RWPE1 (cell line): ENCODE data around the gene EPPIN.
"Not testable (repeated sequence)": the region's sequence is repeated elsewhere in the genome, so short reads cannot be mapped to it uniquely, and the experiment has no call there.

Source experiments
- CTCF ChIA-PET: fragments of 350-600 bp; sonication (Branson Sonifier 250); formaldehyde crosslinking; extraction: SDS; loops from one replicate; lab custom pipeline; 2021; lab: Yijun Ruan, JAX
- POLR2A ChIA-PET: fragments of 400-600 bp; formaldehyde crosslinking; extraction: SDS; loops from one replicate; lab custom pipeline; 2020; ENCODE audit warnings: antibody characterized with exemption; ENCODE audit not compliant: low non-redundant PET; lab: Yijun Ruan, JAX
- DNase-seq: peaks from one replicate; pipeline ENCODE4 v3.0.0; 2012; ENCODE audit warnings: low spot score
- H3K27ac ChIP-seq: fragments of 450-650 bp; 2 replicates; pipeline ENCODE4 v1.5.1; 2017
- TF ChIP-seq, protein P1 (sequence below): fragments of 450-650 bp; conservative IDR thresholded peaks from 2 replicates; pipeline ENCODE4 v1.5.1; 2017; ENCODE audit warnings: low read depth, mild to moderate bottlenecking

EPPIN gene

DNA sequence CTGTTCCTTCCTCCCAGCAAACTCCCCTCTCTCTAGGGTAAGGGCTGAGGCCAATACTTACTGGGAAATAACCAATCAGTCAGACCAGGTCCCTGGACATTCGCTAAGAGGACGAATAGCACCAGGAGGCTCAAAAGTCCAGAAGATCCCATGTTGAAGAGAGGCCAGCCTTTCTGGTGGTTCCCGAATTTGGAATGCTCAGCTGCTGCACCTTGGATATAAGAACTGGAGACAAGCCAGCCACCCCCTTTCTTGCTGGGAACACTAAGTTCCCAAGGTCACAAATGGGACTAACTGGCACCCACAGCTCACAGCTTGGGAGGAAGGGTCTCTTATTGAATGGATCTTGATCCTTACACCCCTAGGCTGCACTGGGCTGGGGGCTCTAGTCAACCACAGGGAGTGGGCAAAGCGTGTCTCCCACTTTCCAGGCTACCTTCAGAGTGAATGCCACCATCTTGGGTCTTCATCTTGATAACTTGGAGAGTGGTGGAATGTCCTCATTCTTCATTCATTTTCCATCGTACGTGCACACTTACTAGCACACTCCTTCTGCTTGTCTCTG lies at the start of gene EPPIN:
EPPIN (minus strand) TSS at position 196 of the 565 bp plus-strand sequence; CDS start at position 152, 44 bp downstream.
- no peak within 1 kb of the TSS for H3K27ac ChIP-seq
- ChIA-PET POLR2A (interaction anchor here (0.8 kb wide), 1 partner anchor 224 kb away, joined by 3 read pairs; no protein-coding TSS in a partner anchor), CTCF (interaction anchor here (0.8 to 2.1 kb wide), 2 partner anchors 172 to 224 kb away, joined by 4 to 16 read pairs; no protein-coding TSS in a partner anchor)
- DNase-seq = no peak
- TF ChIP-seq, protein P1, sequence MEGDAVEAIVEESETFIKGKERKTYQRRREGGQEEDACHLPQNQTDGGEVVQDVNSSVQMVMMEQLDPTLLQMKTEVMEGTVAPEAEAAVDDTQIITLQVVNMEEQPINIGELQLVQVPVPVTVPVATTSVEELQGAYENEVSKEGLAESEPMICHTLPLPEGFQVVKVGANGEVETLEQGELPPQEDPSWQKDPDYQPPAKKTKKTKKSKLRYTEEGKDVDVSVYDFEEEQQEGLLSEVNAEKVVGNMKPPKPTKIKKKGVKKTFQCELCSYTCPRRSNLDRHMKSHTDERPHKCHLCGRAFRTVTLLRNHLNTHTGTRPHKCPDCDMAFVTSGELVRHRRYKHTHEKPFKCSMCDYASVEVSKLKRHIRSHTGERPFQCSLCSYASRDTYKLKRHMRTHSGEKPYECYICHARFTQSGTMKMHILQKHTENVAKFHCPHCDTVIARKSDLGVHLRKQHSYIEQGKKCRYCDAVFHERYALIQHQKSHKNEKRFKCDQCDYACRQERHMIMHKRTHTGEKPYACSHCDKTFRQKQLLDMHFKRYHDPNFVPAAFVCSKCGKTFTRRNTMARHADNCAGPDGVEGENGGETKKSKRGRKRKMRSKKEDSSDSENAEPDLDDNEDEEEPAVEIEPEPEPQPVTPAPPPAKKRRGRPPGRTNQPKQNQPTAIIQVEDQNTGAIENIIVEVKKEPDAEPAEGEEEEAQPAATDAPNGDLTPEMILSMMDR = no peak

- TF ChIP-seq, protein P1 = no peak
- ChIA-PET POLR2A (no interaction called here), CTCF (interaction anchor here (0.6 to 1.3 kb wide), 3 partner anchors 35 to 723 kb away, joined by 3 to 5 read pairs (median 4); partner anchors contain the start of gene WFDC10A)
- H3K27ac ChIP-seq = no peak overlapping the region
- DNase-seq = no peak
These were observed 48.0 kb upstream of the EPPIN start for GRCh38 chr20:45595235-45595634.

DNA sequence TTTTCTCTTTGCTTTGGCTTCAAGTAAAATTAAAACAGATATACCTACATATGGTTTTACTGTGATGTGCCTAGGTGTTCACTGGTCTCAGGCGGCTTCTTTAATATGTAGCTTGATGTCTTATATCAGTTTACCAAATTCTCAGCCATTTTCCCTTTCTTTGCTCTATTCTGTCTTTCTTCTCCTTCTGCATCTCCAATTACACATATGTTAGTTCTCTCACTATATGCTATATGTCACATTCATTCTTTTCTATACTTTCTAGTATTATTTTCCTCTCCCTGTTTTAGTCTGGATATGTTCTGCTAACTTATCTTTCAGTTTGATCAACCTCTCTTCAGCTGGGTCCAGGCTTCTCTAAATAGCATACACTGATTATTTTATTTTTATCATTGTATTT lies 46.3 kb upstream of the EPPIN start:
- DNase-seq = no peak
- no peak overlapping the region for H3K27ac ChIP-seq
- ChIA-PET POLR2A (no interaction called here), CTCF (interaction anchor here (0.9 kb wide), 1 partner anchor 177 kb away, joined by 9 read pairs; no protein-coding TSS in a partner anchor)
- TF ChIP-seq, protein P1 = no peak

- no peak overlapping the region for H3K27ac ChIP-seq
- ChIA-PET POLR2A (interaction anchor here (0.6 kb wide), 1 partner anchor 176 kb away, joined by 4 read pairs; no protein-coding TSS in a partner anchor), CTCF (interaction anchor here (0.6 to 1.0 kb wide), 11 partner anchors 8 to 627 kb away, joined by 3 to 12 read pairs (median 4); no protein-coding TSS in a partner anchor)
- TF ChIP-seq, protein P1 = peak; percentile 90
- peak; percentile 50 for DNase-seq
These were observed 45.5 kb upstream of the EPPIN start for GRCh38 chr20:45592574-45593189.

- no peak for DNase-seq
- H3K27ac ChIP-seq = no peak overlapping the region
- TF ChIP-seq, protein P1 = no peak
- ChIA-PET CTCF (interaction anchor here (0.6 to 1.2 kb wide), 5 partner anchors 39 to 197 kb away, joined by 3 to 6 read pairs (median 5); no protein-coding TSS in a partner anchor), POLR2A (interaction anchor here (1.0 kb wide), 1 partner anchor 22 kb away, joined by 3 read pairs; no protein-coding TSS in a partner anchor)
These were observed 42.5 kb upstream of the EPPIN start for GRCh38 chr20:45589725-45590124.

DNA sequence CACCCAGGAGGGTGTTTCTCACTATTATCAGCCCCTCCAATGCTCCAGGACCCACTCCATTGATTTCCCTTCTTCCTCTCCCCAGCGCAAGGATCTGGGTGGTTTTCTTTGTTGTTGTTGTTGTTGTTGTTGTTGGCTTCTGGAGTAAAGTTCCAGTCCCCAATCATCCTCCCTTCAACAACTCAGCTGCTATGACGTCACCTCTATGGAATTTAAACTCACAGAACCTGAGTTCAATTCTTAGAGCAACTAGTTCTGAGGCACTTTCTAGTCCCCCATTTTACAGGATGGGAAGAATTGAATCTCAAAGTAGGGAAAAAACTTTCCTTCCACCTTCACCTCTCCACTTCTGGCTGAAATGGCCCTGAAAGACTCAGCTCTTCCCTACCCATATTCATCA lies 41.6 kb upstream of the EPPIN start:
- peak; percentile 26 for DNase-seq

DNA sequence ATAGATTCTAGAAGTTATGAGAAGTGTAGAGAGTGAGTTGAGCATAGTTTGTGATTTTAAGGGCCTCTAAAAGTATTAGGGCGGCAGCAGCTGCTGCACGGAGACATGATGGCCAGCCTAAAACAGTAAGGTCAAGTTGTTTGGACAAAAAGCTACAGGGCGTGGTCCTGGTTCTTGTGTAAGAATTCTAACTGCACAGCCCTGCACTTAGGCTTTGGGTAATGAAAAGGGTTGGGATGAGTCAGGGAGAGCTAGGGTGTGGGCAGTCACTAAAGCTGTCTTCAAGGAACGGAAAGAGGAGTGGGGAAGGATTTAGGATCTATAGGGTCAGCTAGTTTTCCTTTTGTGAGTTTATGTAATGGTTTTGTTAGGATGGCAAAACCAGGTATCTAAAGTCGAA lies 38.8 kb upstream of the EPPIN start:
- POLR2A ChIA-PET, DNase-seq, H3K27ac ChIP-seq: not testable (repeated sequence)
- CTCF ChIA-PET = interaction anchor here (0.6 to 1.5 kb wide), 3 partner anchors 49 to 283 kb away, joined by 3 to 7 read pairs (median 3); no protein-coding TSS in a partner anchor

More for the DNA sequence above, 41.6 kb upstream of the EPPIN start:
- CTCF ChIA-PET = interaction anchor here (0.5 to 1.0 kb wide), 3 partner anchors 41 to 196 kb away, joined by 3 to 6 read pairs (median 6); partner anchors contain the start of gene WFDC10A
- POLR2A ChIA-PET = no interaction called here
- TF ChIP-seq, protein P1 = no peak
- no peak overlapping the region for H3K27ac ChIP-seq

GRCh38 chr20:45584294-45584693 lies 37.1 kb upstream of the EPPIN start:
- POLR2A ChIA-PET, DNase-seq, H3K27ac ChIP-seq: not testable (repeated sequence)
- CTCF ChIA-PET = interaction anchor here (0.6 to 0.7 kb wide), 3 partner anchors 8 to 177 kb away, joined by 3 to 8 read pairs (median 3); no protein-coding TSS in a partner anchor
